Epithelial cell of proximal tubule (primary cell): ENCODE measurements around the gene HNRNPAB. TPM values are rescaled to one million over a fixed set of nuclear protein-coding genes. Genes with fewer than 3 reads are reported as not detected.

Experiments
- DNase-seq: peaks from one replicate; pipeline ENCODE4 v3.0.0-alpha.2; 2011; ENCODE audit warnings: low read depth
- H3K4me3 ChIP-seq: 2 replicates; pipeline ENCODE4 v1.5.1; 2011; ENCODE audit warnings: low read depth, mild to moderate bottlenecking, low read length
- CTCF ChIP-seq: conservative IDR thresholded peaks from 2 replicates; pipeline ENCODE4 v1.5.1; 2012; ENCODE audit warnings: low read depth, mild to moderate bottlenecking, low read length
- total RNA-seq: library from RNA; depleted of rRNA; stranded (reverse); fragments of >200 nt; gene quantifications from 2 replicates; pipeline ENCODE4 v1.2.3, GENCODE V29; 2015

HNRNPAB gene
- total RNA-seq, 1 donor from 2014 or later, result 189 TPM

DNA sequence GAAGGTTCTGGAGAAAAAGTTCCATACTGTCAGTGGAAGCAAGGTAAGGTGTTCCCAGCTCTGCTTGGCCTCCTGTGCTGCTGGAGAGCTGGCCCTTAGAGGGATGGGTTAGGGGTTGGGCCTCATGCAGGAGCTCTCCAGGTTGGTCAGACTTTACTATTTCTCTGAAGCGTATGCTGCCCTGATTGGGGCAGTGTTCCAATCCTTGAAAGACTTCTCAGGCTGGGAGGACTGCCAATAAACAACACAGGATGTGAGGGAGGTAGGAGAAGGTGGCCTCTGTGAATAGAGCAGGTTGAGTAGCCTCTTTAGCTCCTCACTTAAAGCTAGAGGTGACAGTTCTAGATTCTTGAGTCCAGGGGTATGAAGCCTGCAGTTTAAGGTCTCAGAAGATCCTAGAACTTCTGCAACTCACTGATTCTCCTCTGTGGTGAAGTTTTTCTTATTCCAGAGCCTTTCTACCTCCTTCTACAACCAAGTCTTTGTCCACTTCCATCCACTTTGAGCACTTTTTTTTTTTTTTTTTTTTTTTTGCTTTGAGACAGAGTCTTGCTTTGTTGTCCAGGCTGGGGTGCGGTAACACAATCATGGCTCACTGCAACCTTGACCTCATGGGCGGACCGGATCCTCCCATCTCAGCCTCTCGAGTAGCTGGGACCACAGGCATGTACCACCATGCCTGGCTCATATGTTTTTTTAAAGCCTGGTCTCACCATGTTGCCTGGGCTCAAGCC, 3.0 kb downstream of the HNRNPAB start:
- DNase-seq, result no peak
- H3K4me3 ChIP-seq, result no peak overlapping the region

GRCh38 chr5:178207917-178208280, 3.6 kb downstream of the HNRNPAB start:
- H3K4me3 ChIP-seq, result no peak overlapping the region
- no peak for DNase-seq
- TF ChIP-seq CTCF, result no peak

More for the DNA sequence above, 3.0 kb downstream of the HNRNPAB start:
- no peak for TF ChIP-seq CTCF

GRCh38 chr5:178208540-178209227, 4.4 kb downstream of the HNRNPAB start:
- peak; percentile 35 for TF ChIP-seq CTCF
- H3K4me3 ChIP-seq, result no peak overlapping the region
- DNase-seq, result no peak

GRCh38 chr5:178209334-178210072, 5.2 kb downstream of the HNRNPAB start:
- DNase-seq, result no peak
- no peak overlapping the region for H3K4me3 ChIP-seq
- TF ChIP-seq CTCF, result no peak

DNA sequence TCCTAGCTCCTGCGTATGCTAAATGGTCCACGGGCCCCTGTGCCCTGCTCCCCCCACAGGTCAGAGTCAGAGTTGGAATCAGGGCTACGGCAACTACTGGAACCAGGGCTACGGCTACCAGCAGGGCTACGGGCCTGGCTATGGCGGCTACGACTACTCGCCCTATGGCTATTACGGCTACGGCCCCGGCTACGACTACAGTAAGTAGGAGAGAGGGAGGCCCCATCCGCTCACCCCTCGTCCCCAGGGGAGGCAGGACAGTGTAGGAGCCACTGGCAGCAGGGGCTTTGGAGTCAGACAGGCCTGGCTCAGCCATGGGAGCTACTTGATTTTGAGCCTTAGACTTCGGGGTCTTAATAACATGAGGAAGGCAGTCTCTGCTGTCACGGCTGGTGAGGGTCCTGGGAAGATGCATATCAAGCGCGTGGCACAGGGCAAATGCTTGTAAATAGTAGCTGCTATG, 5.8 kb downstream of the HNRNPAB start:
- DNase-seq, result no peak
- no peak overlapping the region for H3K4me3 ChIP-seq
- TF ChIP-seq CTCF, result no peak

- TF ChIP-seq CTCF, result no peak
- no peak overlapping the region for H3K4me3 ChIP-seq
- DNase-seq, result no peak
These were observed 6.4 kb downstream of the HNRNPAB start for GRCh38 chr5:178210686-178211085.
